Adrenal gland (tissue), 12 donors: Measurements from ENCODE around the gene WNT3. TPM values are rescaled to one million over a fixed set of nuclear protein-coding genes. Genes with fewer than 3 reads are reported as not detected.

Source experiments
- DNase-seq, 7 donors: peaks; one replicate each; pipeline ENCODE4 v3.0.0-alpha.2; 2019 to 2020
- H3K27ac ChIP-seq, 5 donors: fragments of 200-600 bp; sonication (generic) in 4 of 5; 1 replicate in 3 of 5; 2 replicates in 2 of 5; pipeline versions ENCODE4 v1.5.1 to v1.8.0; 2016 to 2020; ENCODE audit warnings: mild to moderate bottlenecking in 1 of 5
- H3K27me3 ChIP-seq: fragments of 200-600 bp; 2 replicates; pipeline ENCODE4 v1.8.0; 2021
- H3K36me3 ChIP-seq, 2 donors: fragments of 200-600 bp; replicated peaks in 1 of 2; 1 replicate in 1 of 2; 2 replicates in 1 of 2; pipeline versions ENCODE4 v1.5.1 to v1.8.0; 2018 to 2022
- H3K4me1 ChIP-seq, 2 donors: fragments of 200-600 bp; replicated peaks in 1 of 2; 1 replicate in 1 of 2; 2 replicates in 1 of 2; pipeline versions ENCODE4 v1.5.1 to v1.8.0; 2018 to 2021
- H3K4me3 ChIP-seq, 4 donors: fragments of 200-600 bp; sonication (generic) in 3 of 4; one replicate each; pipeline ENCODE4 v1.5.1; 2016 to 2018
- H3K9me3 ChIP-seq, 3 donors: fragments of 200-600 bp; sonication (generic) in 1 of 3; replicated peaks in 1 of 3; 1 replicate in 2 of 3; 2 replicates in 1 of 3; pipeline versions ENCODE4 v1.5.1 to v1.8.0; 2016 to 2021
- CTCF ChIP-seq, 6 experiments: fragments of 450-650 bp in 4 of 6; fragments of 200-600 bp in 2 of 6; sonication (generic) in 1 of 6; IDR thresholded peaks; 1 replicate in 5 of 6; 2 replicates in 1 of 6; pipeline versions ENCODE4 v1.5.1 to v1.8.0; 2016 to 2021; ENCODE audit warnings: antibody characterized with exemption in 6 of 6, mild to moderate bottlenecking in 2 of 6, moderate library complexity in 1 of 6
- POLR2A ChIP-seq, 2 donors: fragments of 450-650 bp; IDR thresholded peaks; one replicate each; pipeline ENCODE4 v1.6.1; 2017; ENCODE audit warnings: antibody characterized with exemption in 2 of 2, mild to moderate bottlenecking in 2 of 2, moderate library complexity in 1 of 2
- WGBS, 4 donors: extraction: QIAGEN DNeasy Blood & Tissue Kit in 2 of 4; methylation state at CpG; one replicate each; pipeline versions ENCODE4 v1.1.5 to v1.1.7; 2013 to 2017; 5-methylcytosine and 5-hydroxymethylcytosine counted together
- intact Hi-C, 2 donors: fragments of 100-400 bp; cut with DNase I; formaldehyde crosslinking; loops; one replicate each; pipeline versions ENCODE4 v1.14.1 to v1.15.0; 2022 to 2023
- polyA plus RNA-seq, 3 donors: library from polyadenylated mRNA; stranded (reverse); fragments of 200-250 nt in 2 of 3; fragments of 350-450 nt in 1 of 3; fragmentation: Illumina TruSeq in 1 of 3; extraction: RNeasy Lipid Tissue Mini Kit (QIAGEN cat#74804) in 1 of 3; gene quantifications; one replicate each; pipeline ENCODE4 v1.2.3, GENCODE V29; 2013 to 2014
- total RNA-seq, 9 donors: library from RNA; depleted of rRNA in 4 of 9; stranded (reverse); fragments of >200 nt in 4 of 9; fragments of 120-200 nt in 1 of 9; fragmentation: NEBNext Ultra II Directional in 1 of 9; extraction: Animal tissue kit (Norgen Biotek cat#: 25700) in 1 of 9; gene quantifications; one replicate each; pipeline versions ENCODE4 v1.1.0 to v1.2.4, GENCODE V29; 2013 to 2023
- donor health status: healthy with polysubstance abuse.
- donor health status: Bipolar disorder and iron deficiency.
- donor health status: DM: yes; HTN: yes; CAD: no.
- donor health status: DM: no; HTN: no; CAD: no.
- donor health status: DM: no; HTN: no; CAD: no.
- donor health status: DM: yes; HTN: yes; CAD: no.

Gene WNT3
- total and polyA plus RNA-seq, 12 donors, result 0.16 to 1.1 (median 0.46) TPM; not detected in 2

- intact Hi-C loops, result no loop called here
- DNase-seq, result no peak
- Histone ChIP-seq H3K4me1 (no peaks in the 10 kb centered on the region), H3K4me3 (no peak overlapping the region), H3K27me3 (no peaks in the 10 kb centered on the region), H3K9me3 (no peaks in the 10 kb centered on the region), H3K27ac (no peak overlapping the region), H3K36me3 (no peaks in the 10 kb centered on the region)
- no peak for TF ChIP-seq CTCF (IDR thresholded peaks at IDR 0.05)
- no peak for TF ChIP-seq POLR2A (IDR thresholded peaks at IDR 0.05)
- 69 to 84% (median 76%) methylated on average over 22 to 23 of the region's 23 CpGs for WGBS, 4 donors
These were observed 40.3 kb downstream of the WNT3 start for GRCh38 chr17:46777943-46778915.

GRCh38 chr17:46776298-46777005, 42.0 kb downstream of the WNT3 start:
- H3K4me3 ChIP-seq, result no peak overlapping the region
- no peaks in the 10 kb centered on the region for H3K9me3 ChIP-seq
- intact Hi-C loops, result no loop called here
- TF ChIP-seq CTCF (IDR thresholded peaks at IDR 0.05), result no peak
- no peak for TF ChIP-seq POLR2A (IDR thresholded peaks at IDR 0.05)
- H3K27ac ChIP-seq, result no peak overlapping the region
- no peaks in the 10 kb centered on the region for H3K27me3 ChIP-seq
- 70 to 82% (median 79%) methylated on average over 5 to 12 of the region's 12 CpGs for WGBS, 4 donors
- peaks cover 0 to 7% of the 10 kb centered on the region in 2 donors for H3K4me1 ChIP-seq
- H3K36me3 ChIP-seq, result no peaks in the 10 kb centered on the region
- DNase-seq, result no peak

- no peak for DNase-seq
- Histone ChIP-seq H3K27me3 (no peaks in the 10 kb centered on the region), H3K36me3 (no peaks in the 10 kb centered on the region), H3K4me3 (no peak overlapping the region), H3K27ac (no peak overlapping the region), H3K9me3 (no peaks in the 10 kb centered on the region), H3K4me1 (peaks cover 6 to 23% of the 10 kb centered on the region in 2 donors)
- TF ChIP-seq CTCF (IDR thresholded peaks at IDR 0.05) (no peak), POLR2A (IDR thresholded peaks at IDR 0.05) (no peak)
- intact Hi-C loops, result no loop called here
- 94 to 97% (median 94%) methylated on average over 10 of the region's 10 CpGs for WGBS, 4 donors
These were observed 44.3 kb downstream of the WNT3 start for GRCh38 chr17:46774108-46774737.

- Histone ChIP-seq H3K4me1 (peaks cover 6 to 23% of the 10 kb centered on the region in 2 donors), H3K27ac (no peak overlapping the region), H3K4me3 (no peak overlapping the region), H3K9me3 (no peaks in the 10 kb centered on the region), H3K36me3 (no peaks in the 10 kb centered on the region), H3K27me3 (no peaks in the 10 kb centered on the region)
- no peak for DNase-seq
- intact Hi-C loops, result no loop called here
- TF ChIP-seq POLR2A (IDR thresholded peaks at IDR 0.05) (no peak), CTCF (IDR thresholded peaks at IDR 0.05) (no peak)
- 86 to 100% (median 92%) methylated on average over 1 to 15 of the region's 15 CpGs for WGBS, 4 donors
These were observed 44.8 kb downstream of the WNT3 start for GRCh38 chr17:46773676-46774075.
